ENCODE measurements around the gene HIF1AN.
"Not testable (repeated sequence)": the region's sequence is repeated elsewhere in the genome, so short reads cannot be mapped to it uniquely, and the experiment has no call there.

Gene HIF1AN

GRCh38 chr10:100567826-100568225 lies 32.1 kb downstream of the HIF1AN start:
- no peak for DNase-seq (ENCODE audit: low read depth in 2 of 2)
- TF ChIP-seq, protein P1, sequence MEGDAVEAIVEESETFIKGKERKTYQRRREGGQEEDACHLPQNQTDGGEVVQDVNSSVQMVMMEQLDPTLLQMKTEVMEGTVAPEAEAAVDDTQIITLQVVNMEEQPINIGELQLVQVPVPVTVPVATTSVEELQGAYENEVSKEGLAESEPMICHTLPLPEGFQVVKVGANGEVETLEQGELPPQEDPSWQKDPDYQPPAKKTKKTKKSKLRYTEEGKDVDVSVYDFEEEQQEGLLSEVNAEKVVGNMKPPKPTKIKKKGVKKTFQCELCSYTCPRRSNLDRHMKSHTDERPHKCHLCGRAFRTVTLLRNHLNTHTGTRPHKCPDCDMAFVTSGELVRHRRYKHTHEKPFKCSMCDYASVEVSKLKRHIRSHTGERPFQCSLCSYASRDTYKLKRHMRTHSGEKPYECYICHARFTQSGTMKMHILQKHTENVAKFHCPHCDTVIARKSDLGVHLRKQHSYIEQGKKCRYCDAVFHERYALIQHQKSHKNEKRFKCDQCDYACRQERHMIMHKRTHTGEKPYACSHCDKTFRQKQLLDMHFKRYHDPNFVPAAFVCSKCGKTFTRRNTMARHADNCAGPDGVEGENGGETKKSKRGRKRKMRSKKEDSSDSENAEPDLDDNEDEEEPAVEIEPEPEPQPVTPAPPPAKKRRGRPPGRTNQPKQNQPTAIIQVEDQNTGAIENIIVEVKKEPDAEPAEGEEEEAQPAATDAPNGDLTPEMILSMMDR (IDR thresholded peaks at IDR 0.05; ENCODE audit: low read depth, low read length), result no peak
- no peak overlapping the region for H3K4me3 ChIP-seq (replicated peaks in 1 of 2; ENCODE audit: low read depth in 2 of 2, low read length in 2 of 2)

DNA sequence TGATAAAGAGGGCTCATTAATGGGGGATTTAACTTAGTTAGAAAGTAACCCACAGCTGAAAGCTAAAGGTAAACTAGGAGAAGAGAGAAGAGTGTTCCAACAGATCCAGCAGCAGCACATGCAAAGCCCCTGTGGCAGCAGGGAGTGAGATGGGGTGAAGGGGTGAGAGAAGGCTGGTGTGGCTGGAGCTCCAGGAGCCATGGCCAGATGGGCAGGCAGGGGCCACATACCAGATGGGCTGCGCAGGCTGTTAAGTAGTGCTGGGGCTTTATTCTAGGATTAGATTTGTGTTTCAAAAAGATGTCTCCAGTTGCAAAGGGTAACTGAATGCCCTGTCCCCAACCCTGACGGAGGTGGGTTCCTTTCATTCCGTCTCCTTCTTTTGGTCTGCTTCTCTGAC lies 33.2 kb downstream of the HIF1AN start:
- no peak for DNase-seq (ENCODE audit: low read depth in 2 of 2)
- TF ChIP-seq, protein P1 (IDR thresholded peaks at IDR 0.05; ENCODE audit: low read depth, low read length), result no peak

DNA sequence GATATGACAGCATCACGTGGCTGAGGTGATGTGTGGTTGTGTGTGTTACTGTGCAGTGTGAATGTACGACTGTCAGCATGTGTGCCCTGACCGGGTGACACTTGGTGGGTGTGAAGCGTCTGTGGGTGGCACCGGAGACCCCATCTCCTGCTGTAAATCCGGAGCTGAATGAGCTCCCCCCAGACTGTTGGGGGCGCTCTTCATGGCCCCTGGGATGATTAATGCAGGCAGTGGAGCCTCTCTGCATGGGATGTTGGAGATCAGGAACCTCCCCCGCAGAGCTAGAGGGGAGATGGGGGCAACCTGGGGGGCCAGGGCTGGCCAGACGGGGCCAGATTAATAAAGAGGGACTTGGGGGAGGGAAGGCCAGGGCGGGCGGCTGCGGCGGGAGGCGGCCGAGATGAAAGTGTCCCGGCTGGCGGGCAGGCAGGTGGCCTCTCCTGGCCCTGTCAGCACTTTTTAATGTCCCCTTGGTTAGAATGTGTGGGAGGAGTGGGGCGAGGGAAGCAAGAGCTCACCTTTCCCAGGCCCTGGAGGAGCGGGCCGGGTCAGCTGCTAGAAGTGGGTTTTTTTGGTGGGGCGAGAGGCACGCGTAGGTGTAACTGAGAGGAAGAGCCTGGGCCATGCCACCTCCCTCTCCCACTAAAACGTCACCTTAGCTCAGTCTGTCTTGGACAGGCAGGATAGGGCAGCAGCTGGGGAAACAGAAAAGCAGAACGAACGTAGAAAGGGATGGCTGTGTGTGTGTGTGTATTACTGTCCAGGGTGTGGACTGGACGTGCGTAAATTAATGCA lies 34.1 kb downstream of the HIF1AN start:
- DNase-seq (ENCODE audit: low read depth in 2 of 2), result no peak
- H3K4me3 ChIP-seq (replicated peaks in 1 of 2; ENCODE audit: low read depth in 2 of 2, low read length in 2 of 2), result no peak overlapping the region
- TF ChIP-seq, protein P1 (IDR thresholded peaks at IDR 0.05; ENCODE audit: low read depth, low read length), result no peak

More for the DNA sequence above, 33.2 kb downstream of the HIF1AN start:
- H3K4me3 ChIP-seq (replicated peaks in 1 of 2; ENCODE audit: low read depth in 2 of 2, low read length in 2 of 2), result no peak overlapping the region

DNA sequence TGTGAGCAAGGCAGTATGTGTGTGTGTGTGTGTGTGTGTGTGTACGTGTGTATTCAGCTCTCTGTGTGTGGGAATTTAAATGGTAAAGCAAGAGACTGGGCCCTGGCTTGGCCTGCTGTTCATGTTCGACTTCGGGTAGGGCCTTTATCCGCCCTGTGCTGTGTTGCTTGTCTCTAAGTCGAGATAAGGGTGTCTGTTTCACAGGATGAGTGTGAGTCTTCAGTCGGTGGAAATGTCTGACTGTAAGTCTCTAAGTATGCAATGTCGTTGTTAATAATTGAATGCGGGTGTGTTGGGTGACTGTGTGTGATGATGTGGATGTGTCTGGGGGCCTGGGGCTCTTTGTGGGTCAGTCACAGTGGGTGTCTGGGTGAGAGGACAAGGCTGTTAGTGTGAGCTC lies 34.8 kb downstream of the HIF1AN start:
- DNase-seq (ENCODE audit: low read depth in 2 of 2), result no peak
- TF ChIP-seq, protein P1 (IDR thresholded peaks at IDR 0.05; ENCODE audit: low read depth, low read length), result no peak
- H3K4me3 ChIP-seq (replicated peaks in 1 of 2; ENCODE audit: low read depth in 2 of 2, low read length in 2 of 2), result no peak overlapping the region

DNA sequence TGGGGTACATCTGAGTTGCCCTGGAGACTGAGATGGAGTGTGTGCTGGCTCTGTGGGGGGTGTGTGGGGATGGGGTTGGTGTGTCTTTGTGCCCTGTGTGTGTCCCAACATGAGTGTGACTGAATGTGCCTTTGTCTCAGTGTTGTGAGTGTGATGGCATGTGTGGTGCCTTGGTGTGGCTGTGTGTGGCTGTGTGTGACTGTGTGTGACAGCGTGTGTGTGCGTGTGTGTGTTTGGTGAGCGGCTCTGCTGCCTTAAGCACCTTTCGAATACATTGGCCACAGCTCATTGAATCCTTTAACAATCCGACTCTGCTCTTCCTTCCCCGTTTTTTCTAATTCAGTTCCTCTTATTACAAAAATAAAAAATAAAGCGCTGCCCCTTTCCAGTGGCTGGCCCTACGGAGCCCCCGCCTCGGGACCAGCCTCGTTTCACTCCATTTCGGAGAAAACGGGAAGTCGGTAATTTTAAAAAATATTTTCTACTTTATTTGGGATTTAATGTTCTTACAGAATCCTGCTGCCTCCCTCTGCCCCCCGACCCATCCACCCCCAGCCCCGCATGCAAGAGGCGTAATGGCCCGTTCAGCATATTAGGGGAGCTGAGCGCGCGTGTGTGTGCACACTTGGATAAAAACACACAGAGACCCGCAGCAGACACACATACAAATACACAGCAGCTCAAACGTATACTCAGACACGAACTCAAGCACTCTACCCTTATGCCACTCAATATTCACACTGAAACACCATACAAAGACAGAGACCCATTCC lies 35.5 kb downstream of the HIF1AN start:
- TF ChIP-seq, protein P1 (IDR thresholded peaks at IDR 0.05; ENCODE audit: low read depth, low read length), result no peak
- no peak overlapping the region for H3K4me3 ChIP-seq (replicated peaks in 1 of 2; ENCODE audit: low read depth in 2 of 2, low read length in 2 of 2)
- no peak for DNase-seq (ENCODE audit: low read depth in 2 of 2)

DNA sequence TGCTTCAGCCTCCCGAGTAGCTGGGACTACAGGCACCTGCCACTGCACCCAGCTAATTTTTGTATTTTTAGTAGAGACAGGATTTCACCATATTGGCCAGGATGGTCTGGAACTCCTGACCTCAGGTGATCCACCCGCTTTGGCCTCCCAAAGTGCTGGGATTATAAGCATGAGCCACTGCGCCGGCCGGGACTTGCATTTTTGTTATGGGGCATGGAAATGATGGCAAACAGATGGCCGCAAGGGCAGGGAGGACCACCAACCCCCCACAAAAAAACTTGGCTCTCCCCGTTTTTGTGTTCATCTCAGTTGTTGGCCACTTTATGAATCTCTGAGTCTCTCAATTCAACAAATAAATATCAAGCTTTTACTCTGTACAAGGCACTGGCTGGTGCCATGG lies 39.4 kb downstream of the HIF1AN start:
- H3K4me3 ChIP-seq (replicated peaks in 1 of 2; ENCODE audit: low read depth in 2 of 2, low read length in 2 of 2); DNase-seq (ENCODE audit: low read depth in 2 of 2): not testable (repeated sequence)

- TF ChIP-seq, protein P1 (IDR thresholded peaks at IDR 0.05; ENCODE audit: low read depth, low read length), result no peak
- DNase-seq (ENCODE audit: low read depth in 2 of 2), result no peak
Observed at GRCh38 chr10:100575585-100576281, 40.0 kb downstream of the HIF1AN start.

More at GRCh38 chr10:100575585-100576281, 40.0 kb downstream of the HIF1AN start:
- H3K4me3 ChIP-seq (replicated peaks in 1 of 2; ENCODE audit: low read depth in 2 of 2, low read length in 2 of 2), result no peak overlapping the region
